ENCODE results near the gene NUP214. TPM values are rescaled to one million over a fixed set of nuclear protein-coding genes. Genes with fewer than 3 reads are reported as not detected.

NUP214 gene
- total RNA-seq, 3 donors from 2014 or later = 56.1 to 57.9 (median 56.5) TPM

DNA sequence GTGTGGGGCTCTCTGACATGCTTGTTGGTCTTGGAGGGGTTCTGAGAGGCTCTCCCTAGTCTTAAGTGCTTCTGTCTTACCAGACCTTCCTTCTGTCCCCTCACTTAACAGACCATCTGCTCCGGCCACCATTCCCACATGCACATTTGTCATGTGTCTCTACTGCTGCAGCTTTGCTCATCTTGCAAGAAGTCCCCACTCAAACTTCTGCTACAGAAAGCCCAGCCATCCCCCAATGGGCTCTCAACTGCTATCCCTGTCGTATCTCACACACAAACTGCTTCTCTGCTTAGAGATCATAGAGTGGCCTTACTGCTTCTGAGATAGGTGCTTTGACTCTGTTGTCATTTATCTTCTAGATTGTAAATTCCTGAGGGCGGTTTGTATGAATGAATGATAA is 69.4 kb downstream of the NUP214 start:
- Histone ChIP-seq H3K36me3 (ENCODE audit: low read depth) (peaks cover 23% of the 10 kb centered on the region), H3K4me3 (no peak overlapping the region), H3K9me3 (no peaks in the 10 kb centered on the region), H3K4me1 (ENCODE audit: low read depth) (no peaks in the 10 kb centered on the region)
- TF ChIP-seq, protein P1, sequence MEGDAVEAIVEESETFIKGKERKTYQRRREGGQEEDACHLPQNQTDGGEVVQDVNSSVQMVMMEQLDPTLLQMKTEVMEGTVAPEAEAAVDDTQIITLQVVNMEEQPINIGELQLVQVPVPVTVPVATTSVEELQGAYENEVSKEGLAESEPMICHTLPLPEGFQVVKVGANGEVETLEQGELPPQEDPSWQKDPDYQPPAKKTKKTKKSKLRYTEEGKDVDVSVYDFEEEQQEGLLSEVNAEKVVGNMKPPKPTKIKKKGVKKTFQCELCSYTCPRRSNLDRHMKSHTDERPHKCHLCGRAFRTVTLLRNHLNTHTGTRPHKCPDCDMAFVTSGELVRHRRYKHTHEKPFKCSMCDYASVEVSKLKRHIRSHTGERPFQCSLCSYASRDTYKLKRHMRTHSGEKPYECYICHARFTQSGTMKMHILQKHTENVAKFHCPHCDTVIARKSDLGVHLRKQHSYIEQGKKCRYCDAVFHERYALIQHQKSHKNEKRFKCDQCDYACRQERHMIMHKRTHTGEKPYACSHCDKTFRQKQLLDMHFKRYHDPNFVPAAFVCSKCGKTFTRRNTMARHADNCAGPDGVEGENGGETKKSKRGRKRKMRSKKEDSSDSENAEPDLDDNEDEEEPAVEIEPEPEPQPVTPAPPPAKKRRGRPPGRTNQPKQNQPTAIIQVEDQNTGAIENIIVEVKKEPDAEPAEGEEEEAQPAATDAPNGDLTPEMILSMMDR (IDR thresholded peaks at IDR 0.05) = no peak
- intact Hi-C loops (cut with DNase I, micrococcal nuclease) = no loop called here
- ATAC-seq = no peak
- DNase-seq = no peak

DNA sequence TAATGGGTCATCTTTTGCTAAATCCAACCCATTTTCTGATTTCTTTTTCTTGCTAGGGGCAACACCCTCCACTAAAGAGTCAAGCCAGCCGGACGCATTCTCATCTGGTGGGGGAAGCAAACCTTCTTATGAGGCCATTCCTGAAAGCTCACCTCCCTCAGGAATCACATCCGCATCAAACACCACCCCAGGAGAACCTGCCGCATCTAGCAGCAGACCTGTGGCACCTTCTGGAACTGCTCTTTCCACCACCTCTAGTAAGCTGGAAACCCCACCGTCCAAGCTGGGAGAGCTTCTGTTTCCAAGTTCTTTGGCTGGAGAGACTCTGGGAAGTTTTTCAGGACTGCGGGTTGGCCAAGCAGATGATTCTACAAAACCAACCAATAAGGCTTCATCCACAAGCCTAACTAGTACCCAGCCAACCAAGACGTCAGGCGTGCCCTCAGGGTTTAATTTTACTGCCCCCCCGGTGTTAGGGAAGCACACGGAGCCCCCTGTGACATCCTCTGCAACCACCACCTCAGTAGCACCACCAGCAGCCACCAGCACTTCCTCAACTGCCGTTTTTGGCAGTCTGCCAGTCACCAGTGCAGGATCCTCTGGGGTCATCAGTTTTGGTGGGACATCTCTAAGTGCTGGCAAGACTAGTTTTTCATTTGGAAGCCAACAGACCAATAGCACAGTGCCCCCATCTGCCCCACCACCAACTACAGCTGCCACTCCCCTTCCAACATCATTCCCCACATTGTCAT is 72.0 kb downstream of the NUP214 start:
- TF ChIP-seq, protein P1 (IDR thresholded peaks at IDR 0.05) = no peak
- peaks cover 23% of the 10 kb centered on the region for H3K36me3 ChIP-seq (ENCODE audit: low read depth)
- ATAC-seq = no peak
- no peaks in the 10 kb centered on the region for H3K4me1 ChIP-seq (ENCODE audit: low read depth)
- no peak overlapping the region for H3K4me3 ChIP-seq
- no peak for DNase-seq
- intact Hi-C loops (cut with DNase I, micrococcal nuclease) = no loop called here
- H3K9me3 ChIP-seq = no peaks in the 10 kb centered on the region

DNA sequence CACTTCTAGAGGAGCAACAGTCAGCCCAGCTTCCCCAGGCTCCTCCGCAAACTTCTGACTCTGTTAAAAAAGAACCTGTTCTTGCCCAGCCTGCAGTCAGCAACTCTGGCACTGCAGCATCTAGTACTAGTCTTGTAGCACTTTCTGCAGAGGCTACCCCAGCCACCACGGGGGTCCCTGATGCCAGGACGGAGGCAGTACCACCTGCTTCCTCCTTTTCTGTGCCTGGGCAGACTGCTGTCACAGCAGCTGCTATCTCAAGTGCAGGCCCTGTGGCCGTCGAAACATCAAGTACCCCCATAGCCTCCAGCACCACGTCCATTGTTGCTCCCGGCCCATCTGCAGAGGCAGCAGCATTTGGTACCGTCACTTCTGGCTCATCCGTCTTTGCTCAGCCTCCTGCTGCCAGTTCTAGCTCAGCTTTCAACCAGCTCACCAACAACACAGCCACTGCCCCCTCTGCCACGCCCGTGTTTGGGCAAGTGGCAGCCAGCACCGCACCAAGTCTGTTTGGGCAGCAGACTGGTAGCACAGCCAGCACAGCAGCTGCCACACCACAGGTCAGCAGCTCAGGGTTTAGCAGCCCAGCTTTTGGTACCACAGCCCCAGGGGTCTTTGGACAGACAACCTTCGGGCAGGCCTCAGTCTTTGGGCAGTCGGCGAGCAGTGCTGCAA is 72.8 kb downstream of the NUP214 start:
- Histone ChIP-seq H3K36me3 (ENCODE audit: low read depth) (peaks cover 23% of the 10 kb centered on the region), H3K4me1 (ENCODE audit: low read depth) (no peaks in the 10 kb centered on the region), H3K4me3 (no peak overlapping the region), H3K9me3 (no peaks in the 10 kb centered on the region)
- no peak for DNase-seq
- TF ChIP-seq, protein P1 (IDR thresholded peaks at IDR 0.05) = no peak
- intact Hi-C loops (cut with DNase I, micrococcal nuclease) = no loop called here
- ATAC-seq = no peak

DNA sequence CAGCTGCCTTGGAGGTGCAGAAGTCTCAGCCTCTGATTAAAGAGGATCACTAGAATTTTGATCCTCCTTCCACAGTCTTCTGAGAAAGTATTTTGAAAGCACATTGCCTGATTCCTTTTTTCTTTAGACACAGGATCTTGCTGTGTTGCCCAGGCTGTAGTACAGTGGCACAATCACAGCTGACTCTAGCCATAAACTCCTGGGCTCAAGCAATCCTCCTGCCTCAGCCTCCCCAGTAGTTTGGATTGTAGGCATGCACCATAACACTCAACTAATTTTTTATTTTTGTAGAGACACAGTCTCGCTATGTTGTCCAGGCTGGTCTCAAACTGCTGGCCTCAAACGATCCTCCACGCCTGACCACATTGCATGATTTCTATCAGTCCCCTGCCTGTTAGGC is 76.5 kb downstream of the NUP214 start:
- TF ChIP-seq, protein P1 (IDR thresholded peaks at IDR 0.05) = no peak
- Histone ChIP-seq H3K4me3 (no peak overlapping the region), H3K4me1 (ENCODE audit: low read depth) (no peaks in the 10 kb centered on the region), H3K9me3 (no peaks in the 10 kb centered on the region), H3K36me3 (ENCODE audit: low read depth) (peaks cover 23% of the 10 kb centered on the region)
- DNase-seq (no peak), ATAC-seq (no peak)
- intact Hi-C loops (cut with DNase I, micrococcal nuclease) = no loop called here

DNA sequence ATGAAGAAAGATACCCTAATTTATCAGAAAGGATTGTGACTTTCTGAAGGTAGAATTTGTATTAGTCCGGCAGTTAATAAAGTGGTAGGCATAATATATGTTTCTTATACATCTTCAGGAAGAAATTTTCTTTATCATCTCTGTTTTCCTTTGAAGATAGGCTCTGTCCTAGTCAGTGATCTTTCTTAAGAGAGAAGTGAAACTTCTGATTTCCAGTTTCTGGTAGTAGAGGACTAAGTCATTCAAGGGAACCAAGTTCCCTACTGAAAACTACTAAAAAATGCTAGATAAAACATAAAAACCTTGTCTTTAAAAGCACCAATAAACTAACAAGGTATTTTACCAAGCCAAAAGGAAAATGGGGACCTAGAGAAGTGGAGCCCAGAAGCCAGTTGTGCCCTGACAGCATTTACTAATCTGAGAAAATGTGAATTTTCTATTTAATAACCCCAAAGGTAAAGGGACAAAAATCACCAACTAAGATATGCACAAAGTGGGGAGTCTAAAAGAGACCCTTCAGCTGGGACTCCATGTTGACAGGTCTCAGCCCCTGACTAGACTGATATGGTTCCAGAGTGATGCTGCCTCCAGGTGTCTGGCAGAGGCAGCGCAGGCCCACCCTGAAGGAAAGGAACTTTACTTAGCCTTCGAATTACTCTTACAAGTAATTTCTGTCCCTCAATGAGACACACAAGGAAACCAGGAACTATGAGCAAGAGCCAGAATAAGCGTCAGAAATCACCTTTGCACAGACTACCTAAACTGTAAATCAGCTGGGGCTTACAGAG is 78.2 kb downstream of the NUP214 start:
- Histone ChIP-seq H3K9me3 (no peaks in the 10 kb centered on the region), H3K36me3 (ENCODE audit: low read depth) (peaks cover 9% of the 10 kb centered on the region), H3K4me1 (ENCODE audit: low read depth) (no peaks in the 10 kb centered on the region), H3K4me3 (no peak overlapping the region)
- ATAC-seq (no peak), DNase-seq (no peak)
- intact Hi-C loops (cut with DNase I, micrococcal nuclease) = no loop called here
- TF ChIP-seq, protein P1 (IDR thresholded peaks at IDR 0.05) = no peak
